ENCODE data around the gene IARS1. TPM values are rescaled to one million over a fixed set of nuclear protein-coding genes. Genes with fewer than 3 reads are reported as not detected.

IARS1 gene
- total and polyA plus RNA-seq, 12 donors: 16.8 to 157 (median 80.1) TPM

DNA sequence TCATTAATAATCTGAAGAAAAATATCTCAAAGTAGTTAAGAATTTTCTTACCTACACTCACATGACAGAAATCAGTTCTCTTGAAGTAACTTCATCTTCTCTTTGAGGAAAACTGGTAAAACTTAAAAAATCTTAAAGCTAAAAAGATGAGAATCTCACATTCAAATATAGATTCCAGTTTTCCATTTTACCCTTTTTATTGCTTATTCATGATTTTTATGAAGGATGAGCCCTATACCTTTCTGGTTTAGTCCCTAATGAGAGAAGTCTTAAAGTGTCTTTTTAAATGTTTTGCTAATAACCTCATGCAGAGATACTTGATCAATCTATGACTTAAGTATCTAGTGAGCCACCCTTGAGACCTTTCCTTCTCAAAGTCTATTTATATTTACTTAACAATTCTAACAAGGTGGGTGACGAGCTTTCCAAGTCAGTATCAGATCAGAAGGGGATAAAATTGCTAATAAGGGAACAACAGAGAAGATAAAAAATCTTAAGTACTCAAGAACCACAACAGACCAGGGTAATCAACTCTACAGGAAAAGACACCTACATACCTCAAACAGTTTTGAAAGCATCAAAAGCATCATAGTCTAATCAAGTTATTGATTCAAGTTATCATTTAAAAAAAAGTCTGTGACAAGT is 2.6 kb downstream of the IARS1 start:
- no peak overlapping the region for H3K4me3 ChIP-seq
- H3K36me3 ChIP-seq (replicated peaks in 1 of 2): peaks cover 0 to 8% of the 10 kb centered on the region in 2 donors
- no peaks in the 10 kb centered on the region for H3K27me3 ChIP-seq
- H3K4me1 ChIP-seq (replicated peaks in 1 of 2): peaks cover 12 to 30% of the 10 kb centered on the region in 2 donors
- intact Hi-C loops (cut with DNase I): no loop called here
- H3K9me3 ChIP-seq (replicated peaks in 1 of 3): no peaks in the 10 kb centered on the region
- WGBS, 4 donors: 89 to 97% (median 95%) methylated on average over 1 of the region's 1 CpG
- no peak for DNase-seq
- no peak overlapping the region for H3K27ac ChIP-seq
- no peak for TF ChIP-seq POLR2A (IDR thresholded peaks at IDR 0.05)
- TF ChIP-seq, protein P1, sequence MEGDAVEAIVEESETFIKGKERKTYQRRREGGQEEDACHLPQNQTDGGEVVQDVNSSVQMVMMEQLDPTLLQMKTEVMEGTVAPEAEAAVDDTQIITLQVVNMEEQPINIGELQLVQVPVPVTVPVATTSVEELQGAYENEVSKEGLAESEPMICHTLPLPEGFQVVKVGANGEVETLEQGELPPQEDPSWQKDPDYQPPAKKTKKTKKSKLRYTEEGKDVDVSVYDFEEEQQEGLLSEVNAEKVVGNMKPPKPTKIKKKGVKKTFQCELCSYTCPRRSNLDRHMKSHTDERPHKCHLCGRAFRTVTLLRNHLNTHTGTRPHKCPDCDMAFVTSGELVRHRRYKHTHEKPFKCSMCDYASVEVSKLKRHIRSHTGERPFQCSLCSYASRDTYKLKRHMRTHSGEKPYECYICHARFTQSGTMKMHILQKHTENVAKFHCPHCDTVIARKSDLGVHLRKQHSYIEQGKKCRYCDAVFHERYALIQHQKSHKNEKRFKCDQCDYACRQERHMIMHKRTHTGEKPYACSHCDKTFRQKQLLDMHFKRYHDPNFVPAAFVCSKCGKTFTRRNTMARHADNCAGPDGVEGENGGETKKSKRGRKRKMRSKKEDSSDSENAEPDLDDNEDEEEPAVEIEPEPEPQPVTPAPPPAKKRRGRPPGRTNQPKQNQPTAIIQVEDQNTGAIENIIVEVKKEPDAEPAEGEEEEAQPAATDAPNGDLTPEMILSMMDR (IDR thresholded peaks at IDR 0.05): no peak

DNA sequence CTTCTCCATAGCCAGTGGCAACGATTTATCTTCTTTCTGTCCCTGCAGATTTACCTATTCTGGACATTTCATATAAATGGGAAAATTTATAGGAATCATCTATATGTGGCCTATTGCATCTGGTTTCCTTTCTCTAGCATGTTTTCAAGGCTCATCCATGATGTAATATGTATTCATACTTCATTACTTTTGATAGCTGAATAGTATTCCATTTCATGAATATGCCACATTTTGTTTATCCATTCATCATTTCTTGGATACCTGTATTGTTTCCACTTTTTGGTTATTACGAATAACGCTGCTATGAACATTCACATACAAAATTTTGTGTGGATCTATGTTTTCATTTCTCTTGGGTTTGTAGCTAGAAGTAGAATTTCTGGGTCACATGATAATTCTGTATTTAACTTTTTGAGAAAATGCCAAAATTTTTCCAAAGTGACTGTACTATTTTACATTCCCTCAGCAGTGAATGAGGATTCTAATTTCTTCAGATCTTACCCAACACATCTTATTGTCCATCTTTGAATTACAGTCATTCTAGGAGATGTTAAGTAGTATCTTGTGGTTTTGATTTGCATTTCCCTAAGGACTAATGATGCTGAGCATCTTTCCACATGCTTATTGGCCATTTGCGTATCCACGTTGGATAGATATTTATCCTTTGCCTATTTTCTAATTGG is 3.6 kb downstream of the IARS1 start:
- TF ChIP-seq POLR2A (IDR thresholded peaks at IDR 0.05): no peak
- TF ChIP-seq, protein P1 (IDR thresholded peaks at IDR 0.05): no peak
- no peak overlapping the region for H3K27ac ChIP-seq
- peaks cover 0 to 14% of the 10 kb centered on the region in 2 donors for H3K36me3 ChIP-seq (replicated peaks in 1 of 2)
- H3K4me1 ChIP-seq (replicated peaks in 1 of 2): peaks cover 12 to 28% of the 10 kb centered on the region in 2 donors
- 84 to 96% (median 90%) methylated on average over 5 of the region's 5 CpGs for WGBS, 4 donors
- H3K4me3 ChIP-seq: no peak overlapping the region
- no peak for DNase-seq
- no peaks in the 10 kb centered on the region for H3K27me3 ChIP-seq
- H3K9me3 ChIP-seq (replicated peaks in 1 of 3): no peaks in the 10 kb centered on the region
- intact Hi-C loops (cut with DNase I): no loop called here

DNA sequence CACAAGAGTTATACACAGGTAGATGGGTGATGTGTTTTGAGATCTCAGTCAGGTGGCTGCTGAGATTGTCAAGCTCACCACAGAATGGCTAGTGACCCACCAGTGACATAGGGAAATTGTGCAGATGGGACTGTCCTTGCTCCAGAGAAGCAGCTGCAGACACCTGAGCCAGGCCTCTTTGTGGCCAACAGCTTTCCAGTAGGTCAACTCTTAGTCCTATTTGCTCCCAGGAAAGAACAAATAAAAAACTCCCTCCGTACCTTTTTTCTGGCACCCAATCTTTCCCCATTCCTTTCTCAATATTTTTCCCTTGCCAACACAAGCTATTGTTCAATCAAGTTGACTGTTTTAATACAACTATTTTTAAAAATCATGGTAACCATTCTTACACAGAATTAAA is 14.2 kb downstream of the IARS1 start:
- WGBS, 4 donors: 94 to 100% (median 97%) methylated on average over 1 of the region's 1 CpG
- intact Hi-C loops (cut with DNase I): no loop called here
- H3K36me3 ChIP-seq (replicated peaks in 1 of 2): peaks cover 0 to 72% of the 10 kb centered on the region in 2 donors
- H3K27me3 ChIP-seq: no peaks in the 10 kb centered on the region
- no peak overlapping the region for H3K4me3 ChIP-seq
- H3K9me3 ChIP-seq (replicated peaks in 1 of 3): no peaks in the 10 kb centered on the region
- H3K27ac ChIP-seq: no peak overlapping the region
- no peaks in the 10 kb centered on the region for H3K4me1 ChIP-seq (replicated peaks in 1 of 2)
- no peak for DNase-seq
- TF ChIP-seq, protein P1 (IDR thresholded peaks at IDR 0.05): no peak
- TF ChIP-seq POLR2A (IDR thresholded peaks at IDR 0.05): no peak

DNA sequence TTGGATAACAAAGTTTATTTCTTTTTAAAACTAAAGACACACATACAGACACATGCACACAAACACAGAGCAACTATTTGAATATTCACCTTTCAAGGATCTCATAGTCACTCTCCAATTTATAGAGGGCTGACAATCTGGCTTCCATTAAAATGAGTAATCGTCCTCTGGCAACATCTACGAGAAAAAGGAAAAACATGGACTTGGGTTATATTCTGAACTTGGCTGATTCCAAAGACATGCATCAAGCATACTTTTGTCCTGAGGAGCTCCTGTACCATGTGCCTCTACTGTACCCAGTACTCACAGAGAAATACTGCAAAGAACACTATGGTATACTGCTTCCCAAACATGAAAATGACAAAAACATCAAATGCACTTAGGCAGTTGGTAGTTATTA is 15.4 kb downstream of the IARS1 start:
- WGBS, 4 donors: 69 to 79% (median 78%) methylated on average over 2 of the region's 2 CpGs
- H3K36me3 ChIP-seq (replicated peaks in 1 of 2): peaks cover 0 to 77% of the 10 kb centered on the region in 2 donors
- H3K27ac ChIP-seq: no peak overlapping the region

More for the DNA sequence above, 15.4 kb downstream of the IARS1 start:
- Histone ChIP-seq H3K4me1 (replicated peaks in 1 of 2) (no peaks in the 10 kb centered on the region), H3K4me3 (no peak overlapping the region), H3K27me3 (no peaks in the 10 kb centered on the region), H3K9me3 (replicated peaks in 1 of 3) (no peaks in the 10 kb centered on the region)
- intact Hi-C loops (cut with DNase I): no loop called here
- no peak for DNase-seq
- no peak for TF ChIP-seq POLR2A (IDR thresholded peaks at IDR 0.05)
- TF ChIP-seq, protein P1 (IDR thresholded peaks at IDR 0.05): no peak

Data from adrenal gland (tissue), 12 donors.